ENCODE data around the gene DENND1C.

DENND1C gene, protein sequence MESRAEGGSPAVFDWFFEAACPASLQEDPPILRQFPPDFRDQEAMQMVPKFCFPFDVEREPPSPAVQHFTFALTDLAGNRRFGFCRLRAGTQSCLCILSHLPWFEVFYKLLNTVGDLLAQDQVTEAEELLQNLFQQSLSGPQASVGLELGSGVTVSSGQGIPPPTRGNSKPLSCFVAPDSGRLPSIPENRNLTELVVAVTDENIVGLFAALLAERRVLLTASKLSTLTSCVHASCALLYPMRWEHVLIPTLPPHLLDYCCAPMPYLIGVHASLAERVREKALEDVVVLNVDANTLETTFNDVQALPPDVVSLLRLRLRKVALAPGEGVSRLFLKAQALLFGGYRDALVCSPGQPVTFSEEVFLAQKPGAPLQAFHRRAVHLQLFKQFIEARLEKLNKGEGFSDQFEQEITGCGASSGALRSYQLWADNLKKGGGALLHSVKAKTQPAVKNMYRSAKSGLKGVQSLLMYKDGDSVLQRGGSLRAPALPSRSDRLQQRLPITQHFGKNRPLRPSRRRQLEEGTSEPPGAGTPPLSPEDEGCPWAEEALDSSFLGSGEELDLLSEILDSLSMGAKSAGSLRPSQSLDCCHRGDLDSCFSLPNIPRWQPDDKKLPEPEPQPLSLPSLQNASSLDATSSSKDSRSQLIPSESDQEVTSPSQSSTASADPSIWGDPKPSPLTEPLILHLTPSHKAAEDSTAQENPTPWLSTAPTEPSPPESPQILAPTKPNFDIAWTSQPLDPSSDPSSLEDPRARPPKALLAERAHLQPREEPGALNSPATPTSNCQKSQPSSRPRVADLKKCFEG

GRCh38 chr19:6481541-6482342 is at the start of gene DENND1C:
Gene DENND1C (minus strand): TSS chr19:6481787. CDS start chr19:6481695, 92 bp downstream.
- no peak for DNase-seq

DNA sequence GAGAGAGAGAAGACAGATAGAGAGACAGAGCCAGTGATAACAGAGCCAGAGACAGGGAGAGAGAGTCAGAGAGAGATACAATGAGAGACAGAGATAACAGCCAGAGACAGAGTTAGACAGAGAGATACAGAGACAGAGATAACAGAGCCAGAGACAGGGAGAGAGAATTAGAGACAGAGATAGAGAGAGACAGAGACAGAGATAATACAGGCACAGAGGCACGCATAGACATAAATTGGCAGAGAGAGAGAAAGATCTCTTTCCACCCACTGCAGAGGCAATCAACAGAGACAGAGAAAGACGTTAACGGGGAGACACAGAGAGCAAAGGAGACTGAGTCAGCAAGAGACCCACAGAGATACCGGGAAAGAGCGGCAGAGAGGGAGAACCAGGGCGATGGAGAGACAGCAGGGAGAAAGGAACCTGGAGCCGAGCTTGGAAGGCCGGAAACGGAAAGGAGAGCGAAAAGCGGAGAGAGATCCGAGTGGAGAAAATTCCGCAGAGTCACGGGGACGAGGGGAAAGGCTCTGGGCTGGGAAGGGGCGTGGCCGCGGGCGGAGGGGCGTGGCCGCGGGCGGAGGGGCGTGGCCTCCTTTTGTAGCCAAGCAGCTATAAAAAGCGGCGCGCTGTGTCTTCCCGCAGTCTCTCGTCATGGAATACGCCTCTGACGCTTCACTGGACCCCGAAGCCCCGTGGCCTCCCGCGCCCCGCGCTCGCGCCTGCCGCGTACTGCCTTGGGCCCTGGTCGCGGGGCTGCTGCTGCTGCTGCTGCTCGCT is 49.0 kb upstream of the DENND1C start, which contains the start of gene TNFSF9:
TSS of gene TNFSF9 (plus strand) at position 641 of the 777 bp plus-strand sequence. CDS start at position 652, 11 bp downstream.
- DNase-seq: peak; percentile 23

- no peak for DNase-seq
Measured at GRCh38 chr19:6529937-6530385, 48.4 kb upstream of the DENND1C start.

GRCh38 chr19:6529351-6529750 is 47.8 kb upstream of the DENND1C start:
- DNase-seq: no peak

DNA sequence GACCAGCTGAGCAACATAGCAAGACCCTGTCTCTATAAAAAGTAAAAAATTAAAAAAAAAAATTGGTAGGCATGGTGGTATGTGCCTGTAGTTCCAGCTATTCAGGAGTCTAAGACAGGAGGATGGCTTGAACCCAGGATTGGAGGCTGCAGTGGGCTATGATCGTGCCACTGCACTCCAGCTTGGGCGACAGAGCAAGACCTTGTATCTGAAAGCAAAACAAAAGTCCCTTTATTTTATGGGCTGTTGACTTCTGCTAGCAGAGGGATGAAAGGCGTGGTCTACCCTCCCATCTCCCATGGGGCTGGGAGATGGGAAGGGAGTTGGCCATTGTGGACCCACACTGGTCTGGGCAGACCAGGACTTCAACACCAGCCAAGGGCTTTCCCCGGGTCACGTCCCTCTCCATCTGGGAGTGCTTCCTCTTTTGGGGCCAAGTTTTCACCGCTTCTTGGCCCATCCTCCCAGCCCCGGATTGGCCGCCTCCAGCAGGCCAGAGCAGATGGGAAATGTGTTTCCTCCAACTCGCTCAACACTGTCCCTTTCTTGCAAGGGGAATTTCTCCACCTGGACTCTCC is 47.0 kb upstream of the DENND1C start:
- no peak for DNase-seq

- no peak for DNase-seq
Measured at GRCh38 chr19:6527893-6528543, 46.4 kb upstream of the DENND1C start.

GRCh38 chr19:6524311-6524710 is 42.7 kb upstream of the DENND1C start:
- no peak for DNase-seq

DNA sequence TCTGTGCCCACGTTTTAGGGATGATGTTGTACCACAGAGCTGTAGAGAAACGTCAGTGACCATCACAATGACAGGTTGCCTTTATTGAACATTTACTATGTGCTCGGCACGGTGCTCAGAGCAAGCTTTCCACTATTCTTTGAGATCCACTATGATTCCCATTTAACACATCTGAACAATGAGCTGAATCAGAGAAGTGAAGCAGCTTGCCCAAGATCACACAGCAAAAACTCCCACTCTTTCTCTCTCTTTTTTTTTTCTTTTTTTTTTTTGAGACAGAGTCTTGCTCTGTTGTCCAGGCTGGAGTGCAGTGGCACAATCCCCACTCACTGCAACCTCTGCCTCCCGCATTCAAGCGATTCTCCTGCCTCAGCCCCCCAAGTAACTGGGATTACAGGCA is 41.1 kb upstream of the DENND1C start:
- DNase-seq: no peak

GRCh38 chr19:6521718-6522646 is 40.4 kb upstream of the DENND1C start:
- no peak for DNase-seq

DNA sequence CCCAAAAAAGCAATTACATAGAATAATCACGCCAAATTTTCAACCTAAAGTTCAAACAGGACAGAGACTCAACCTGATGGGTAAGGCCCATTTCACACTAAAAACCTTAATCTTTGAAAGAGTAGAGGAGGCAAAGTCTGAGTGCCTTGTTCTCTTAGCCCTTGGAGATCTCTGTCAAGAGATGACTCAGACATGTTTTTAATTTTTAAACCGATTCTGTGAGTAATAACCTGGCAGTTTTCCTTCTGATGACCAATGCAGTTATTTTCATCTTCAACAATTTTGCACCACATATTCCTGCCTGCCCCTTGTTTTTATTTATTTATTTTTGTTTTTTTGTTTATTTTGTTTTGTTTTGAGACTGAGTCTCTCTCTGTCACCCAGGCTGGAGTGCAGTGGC is 37.7 kb upstream of the DENND1C start:
- DNase-seq: no peak

DNA sequence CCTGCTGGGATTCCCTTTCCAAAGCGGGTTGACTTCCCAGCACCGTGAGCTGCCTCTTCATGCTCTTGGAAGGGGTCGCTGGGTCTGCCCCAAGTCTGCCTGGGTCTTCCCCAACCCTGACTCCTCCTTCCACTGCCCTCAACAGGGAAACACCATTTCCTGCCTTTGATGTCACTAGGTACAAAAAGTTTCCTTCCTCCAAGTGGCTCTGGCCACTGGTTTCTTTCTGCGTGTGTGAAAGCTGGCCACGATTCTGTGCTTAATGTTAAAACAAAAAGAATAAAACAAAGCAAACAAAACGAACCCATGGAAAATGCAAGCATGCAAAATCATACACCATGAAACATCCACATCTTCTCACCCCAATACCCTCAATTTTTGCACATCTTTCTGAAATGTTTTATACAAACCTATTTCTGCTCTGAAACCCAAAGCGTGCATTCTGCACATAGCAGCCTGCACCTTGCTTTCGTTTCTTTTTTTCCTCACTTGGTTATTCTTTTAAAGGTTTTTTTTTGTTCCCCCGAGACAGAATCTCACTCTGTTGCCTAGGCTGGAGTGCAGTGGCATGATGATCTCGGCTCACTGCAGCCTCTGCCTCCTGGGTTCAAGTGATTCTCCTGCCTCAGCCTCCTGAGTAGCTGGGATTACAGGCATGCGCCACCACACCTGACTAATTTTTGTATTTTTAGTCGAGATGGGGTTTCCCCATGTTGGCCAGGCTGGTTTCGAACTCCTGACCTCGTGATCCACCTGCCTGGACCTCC is 36.7 kb upstream of the DENND1C start:
- no peak for DNase-seq

DNA sequence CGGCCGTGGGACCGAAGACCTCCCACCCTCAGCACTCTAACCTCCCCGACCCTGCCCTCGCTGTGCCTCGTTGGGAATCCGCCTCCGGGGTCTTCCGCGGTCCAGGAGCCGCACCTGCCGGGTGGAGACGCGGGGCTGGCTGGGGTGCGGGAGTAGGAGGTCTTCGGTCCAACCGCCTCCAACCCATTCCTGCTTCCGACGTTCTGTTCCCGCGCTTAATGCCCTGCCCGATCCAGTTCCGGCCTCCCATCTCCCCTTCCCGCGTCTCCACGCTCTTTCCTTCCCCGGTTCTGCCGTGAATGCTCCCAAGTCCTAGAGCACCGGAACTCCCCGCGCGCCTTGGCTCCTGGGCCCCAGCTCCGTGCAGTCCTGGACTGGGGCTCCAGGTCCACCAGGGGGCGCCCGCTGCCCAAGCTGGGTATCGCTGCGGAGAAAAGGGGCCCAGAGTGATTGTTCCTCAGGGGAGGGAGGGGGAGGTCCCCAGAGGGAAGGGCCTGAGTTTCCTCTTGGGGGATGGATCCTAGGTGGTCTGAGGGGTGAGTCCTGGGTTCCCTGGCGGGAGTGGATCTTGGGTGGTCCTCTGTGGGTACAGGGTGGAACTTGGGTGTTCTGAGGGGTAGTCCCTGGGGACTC is 35.2 kb upstream of the DENND1C start:
- DNase-seq: peak; percentile 85

DNA sequence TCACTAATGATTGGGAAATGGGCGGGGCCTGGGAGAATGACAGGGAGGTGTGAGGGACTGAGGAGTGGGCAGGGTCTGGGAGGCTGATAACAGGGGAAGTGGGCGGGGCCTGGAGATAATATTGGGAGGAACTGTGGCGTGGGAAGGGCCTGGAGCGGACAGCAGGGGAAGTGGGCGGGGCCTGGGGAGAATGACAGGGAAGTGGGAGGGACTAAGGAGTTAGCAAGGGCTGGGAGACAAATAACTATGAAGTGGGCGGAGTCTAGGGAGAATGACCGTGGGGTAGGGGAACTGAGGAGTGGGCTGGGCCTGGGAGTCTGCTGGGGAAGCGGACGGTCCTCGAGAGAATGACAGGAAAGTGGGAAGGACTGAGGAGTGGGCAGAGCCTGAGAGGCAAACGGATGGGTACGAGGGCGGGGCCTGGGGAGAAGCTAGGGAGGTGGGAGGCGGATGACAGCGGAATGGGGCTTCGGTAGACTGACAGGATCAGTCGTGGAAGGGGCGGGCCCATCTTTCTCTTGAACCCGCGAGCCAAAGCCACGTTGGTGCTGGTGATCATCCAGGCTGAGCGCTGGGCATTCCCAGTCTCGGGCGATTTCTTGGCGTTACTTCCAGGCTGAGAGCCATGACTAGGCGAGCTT is 34.6 kb upstream of the DENND1C start:
- peak; percentile 93 for DNase-seq

DNA sequence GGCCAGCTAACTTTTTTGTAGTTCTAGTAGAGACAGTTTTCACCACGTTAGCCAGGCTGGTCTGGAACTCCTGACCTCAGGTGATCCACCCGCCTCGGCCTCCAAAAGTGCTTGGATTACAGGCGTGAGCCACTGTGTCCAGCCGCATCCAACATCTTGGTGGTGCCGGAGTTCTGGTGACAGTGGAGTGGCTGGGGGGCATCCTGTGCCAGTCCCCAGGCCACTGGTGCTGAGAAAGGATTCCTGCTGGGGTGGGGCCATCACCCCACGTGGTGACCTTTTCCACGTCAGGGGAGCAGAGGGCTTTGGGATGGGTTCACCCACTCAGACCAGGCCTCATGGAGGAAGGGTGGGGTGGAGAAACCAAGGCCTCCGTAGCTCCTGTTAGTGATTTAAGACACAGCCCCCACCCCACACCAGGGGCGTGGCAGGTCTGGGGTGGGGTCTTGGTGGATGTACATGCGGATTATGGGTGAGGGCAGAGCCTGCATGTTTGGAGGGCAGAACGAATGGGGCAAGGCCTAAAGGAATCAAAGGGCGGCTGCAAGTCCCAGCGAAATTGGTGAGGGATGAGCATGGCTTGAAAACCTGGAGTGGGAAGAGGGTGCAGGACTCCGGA is 33.4 kb upstream of the DENND1C start:
- no peak for DNase-seq

GRCh38 chr19:6514089-6514488 is 32.5 kb upstream of the DENND1C start:
- DNase-seq: no peak

GRCh38 chr19:6510618-6511017 is 29.0 kb upstream of the DENND1C start:
- no peak for DNase-seq

- no peak for DNase-seq
Measured at GRCh38 chr19:6509118-6509971, 27.8 kb upstream of the DENND1C start.

All from NCI-H774 (cell line).